Suprapubic skin (tissue), 3 donors: ENCODE measurements around the gene MMP28.

ENCODE experiments used
- CTCF ChIP-seq, 2 donors: fragments of 200-600 bp in 1 of 2; fragments of 450-650 bp in 1 of 2; sonication (generic) in 1 of 2; IDR thresholded peaks; one replicate each; pipeline ENCODE4 v1.5.1; 2016 to 2019; ENCODE audit warnings: antibody characterized with exemption in 2 of 2, mild to moderate bottlenecking in 1 of 2, moderate library complexity in 1 of 2
- EP300 ChIP-seq: sonication (generic); formaldehyde crosslinking; IDR thresholded peaks from one replicate; pipeline ENCODE4 v1.6.1; 2017; ENCODE audit warnings: antibody characterized with exemption

DNA sequence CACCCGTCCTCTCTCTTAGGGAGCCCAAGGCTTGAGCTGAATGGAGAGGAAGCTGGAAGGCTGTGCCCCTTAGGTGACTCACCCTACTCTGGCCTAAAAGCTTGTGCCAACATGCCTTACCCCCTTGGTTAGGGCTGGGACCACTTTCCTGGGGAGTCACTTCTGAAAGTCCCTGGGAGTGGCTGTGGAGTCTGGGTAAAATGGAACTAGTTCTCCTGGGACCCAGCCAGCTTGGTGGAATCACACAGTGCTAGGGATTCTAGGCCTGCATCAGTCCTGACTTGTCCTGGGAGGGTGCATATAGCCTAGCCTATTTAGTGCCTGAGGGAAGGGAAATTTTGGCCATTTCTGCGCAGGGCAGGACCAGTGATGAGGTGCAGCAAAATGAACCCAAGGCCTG lies 10.5 kb downstream of the MMP28 start:
- TF ChIP-seq CTCF (IDR thresholded peaks at IDR 0.05) (no peak), EP300 (no peak)
